Prostate gland (tissue), 2 donors: Measurements from ENCODE around the gene CLIC5.

ENCODE experiments used
- CTCF ChIP-seq, 4 experiments: fragments of 200-600 bp in 2 of 4; fragments of 450-650 bp in 2 of 4; sonication (generic) in 2 of 4; IDR thresholded peaks; 1 replicate in 3 of 4; 2 replicates in 1 of 4; pipeline ENCODE4 v1.5.1; 2016 to 2019; ENCODE audit warnings: antibody characterized with exemption in 4 of 4, mild to moderate bottlenecking in 2 of 4, moderate library complexity in 2 of 4
- POLR2AphosphoS5 ChIP-seq: sonication (generic); formaldehyde crosslinking; IDR thresholded peaks from one replicate; pipeline ENCODE4 v1.6.1; 2017; ENCODE audit warnings: antibody characterized with exemption

- TF ChIP-seq CTCF (IDR thresholded peaks at IDR 0.05) (no peak), POLR2AphosphoS5 (no peak)
These were observed 9.9 kb upstream of the CLIC5 start for GRCh38 chr6:46025573-46025972.
